C4-2B (cell line): ENCODE measurements around the gene HOXA5.

Source experiments
- ZFX ChIP-seq: fragments of 450-650 bp; IDR thresholded peaks from 2 replicates; pipeline ENCODE4 v1.6.1; 2017
- TF ChIP-seq, protein P1 (sequence below): fragments of 450-650 bp; conservative IDR thresholded peaks from 2 replicates; pipeline ENCODE4 v1.5.1; 2017; ENCODE audit warnings: mild to moderate bottlenecking

DNA sequence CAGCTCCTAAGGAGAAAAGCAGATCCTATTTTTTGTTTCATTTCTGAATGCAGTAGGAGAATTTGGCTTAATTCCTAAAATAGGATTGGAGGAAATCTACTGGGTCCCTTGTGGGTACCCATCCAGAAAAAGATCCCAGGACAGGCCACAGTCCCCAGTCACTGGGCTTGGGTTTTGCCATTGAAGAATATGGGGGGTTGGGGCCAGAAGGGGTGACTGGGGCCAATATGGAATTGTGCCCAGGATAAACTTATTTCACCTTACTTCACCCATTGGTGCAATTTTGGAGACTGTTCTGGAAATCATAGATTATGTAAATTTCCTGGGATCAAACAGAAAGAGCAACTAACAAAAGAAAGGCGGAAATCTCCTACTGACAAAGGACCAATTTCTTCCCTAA is 5.0 kb downstream of the HOXA5 start:
- TF ChIP-seq, protein P1, sequence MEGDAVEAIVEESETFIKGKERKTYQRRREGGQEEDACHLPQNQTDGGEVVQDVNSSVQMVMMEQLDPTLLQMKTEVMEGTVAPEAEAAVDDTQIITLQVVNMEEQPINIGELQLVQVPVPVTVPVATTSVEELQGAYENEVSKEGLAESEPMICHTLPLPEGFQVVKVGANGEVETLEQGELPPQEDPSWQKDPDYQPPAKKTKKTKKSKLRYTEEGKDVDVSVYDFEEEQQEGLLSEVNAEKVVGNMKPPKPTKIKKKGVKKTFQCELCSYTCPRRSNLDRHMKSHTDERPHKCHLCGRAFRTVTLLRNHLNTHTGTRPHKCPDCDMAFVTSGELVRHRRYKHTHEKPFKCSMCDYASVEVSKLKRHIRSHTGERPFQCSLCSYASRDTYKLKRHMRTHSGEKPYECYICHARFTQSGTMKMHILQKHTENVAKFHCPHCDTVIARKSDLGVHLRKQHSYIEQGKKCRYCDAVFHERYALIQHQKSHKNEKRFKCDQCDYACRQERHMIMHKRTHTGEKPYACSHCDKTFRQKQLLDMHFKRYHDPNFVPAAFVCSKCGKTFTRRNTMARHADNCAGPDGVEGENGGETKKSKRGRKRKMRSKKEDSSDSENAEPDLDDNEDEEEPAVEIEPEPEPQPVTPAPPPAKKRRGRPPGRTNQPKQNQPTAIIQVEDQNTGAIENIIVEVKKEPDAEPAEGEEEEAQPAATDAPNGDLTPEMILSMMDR, result no peak
- TF ChIP-seq ZFX, result no peak
